ENCODE measurements around the gene WDR7. TPM values are rescaled to one million over a fixed set of nuclear protein-coding genes. Genes with fewer than 3 reads are reported as not detected.

WDR7 gene
- total and polyA plus RNA-seq, 9 of the 15 experiments (the other 6 are each of a cell fraction or from before 2014, with no cell fraction given) = 1.4 to 9.4 (median 5.3) TPM

- TF ChIP-seq BRF2 (IDR thresholded peaks at IDR 0.05; ENCODE audit: borderline replicate concordance, insufficient read depth, insufficient read length) (no peak), NFE2 (IDR thresholded peaks at IDR 0.05; ENCODE audit: low read depth) (no peak), ZNF274 (IDR thresholded peaks at IDR 0.05; ENCODE audit: borderline replicate concordance, low read depth, low read length) (no peak), NCOA2 (IDR thresholded peaks at IDR 0.05; ENCODE audit: partially characterized antibody in 2 of 2) (no peak), SMAD2 (IDR thresholded peaks at IDR 0.05; ENCODE audit: low read depth, low read length) (no peak), ZNF57 (CRISPR knock-in tag; IDR thresholded peaks at IDR 0.05) (no peak), HDAC1 (IDR thresholded peaks at IDR 0.05) (no peak), CBX8 (IDR thresholded peaks at IDR 0.05; ENCODE audit: borderline replicate concordance, extremely low read depth, low read depth, low read length, poor library complexity, severe bottlenecking) (no peak), USF1 (CRISPR knock-in tag; IDR thresholded peaks at IDR 0.05) (no peak), RBM25 (IDR thresholded peaks at IDR 0.05; ENCODE audit: low read depth, low read length, severe bottlenecking) (no peak)
These were observed 397.2 kb downstream of the WDR7 start (continued) for GRCh38 chr18:57048351-57048750.

All from K562 (cell line).